ENCODE data around the gene PACS2.

The PACS2 gene

DNA sequence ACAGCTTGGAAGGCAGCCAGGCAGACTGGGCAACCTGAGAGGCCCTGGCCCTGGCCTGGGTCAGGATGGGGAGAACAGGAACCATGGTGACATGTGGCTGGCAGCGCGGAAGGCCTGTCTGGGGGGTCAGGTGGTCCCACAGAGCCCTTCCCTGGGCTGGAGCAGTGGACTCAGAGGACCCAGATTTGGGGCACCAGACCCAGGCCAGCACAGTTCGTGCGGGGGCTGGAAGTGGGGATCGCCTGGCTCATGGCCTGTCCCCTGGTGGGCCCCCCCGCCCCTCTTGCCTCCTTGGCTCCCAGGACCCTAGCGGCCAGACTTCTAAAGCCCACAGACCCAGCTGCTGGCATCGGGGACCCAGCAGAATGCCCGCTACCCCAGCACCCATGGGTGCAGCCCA, 126.4 kb downstream of the PACS2 start:
- DNase-seq (ENCODE audit: low spot score) = no peak
- no peak for TF ChIP-seq CTCF (IDR thresholded peaks at IDR 0.05; ENCODE audit: extremely low read depth, missing control alignments)

- no peak for TF ChIP-seq CTCF (IDR thresholded peaks at IDR 0.05; ENCODE audit: extremely low read depth, missing control alignments)
- DNase-seq (ENCODE audit: low spot score) = no peak
These were observed 127.6 kb downstream of the PACS2 start for GRCh38 chr14:105442125-105442524.

GRCh38 chr14:105442834-105443233, 128.3 kb downstream of the PACS2 start:
- no peak for DNase-seq (ENCODE audit: low spot score)
- TF ChIP-seq CTCF (IDR thresholded peaks at IDR 0.05; ENCODE audit: extremely low read depth, missing control alignments) = no peak

DNA sequence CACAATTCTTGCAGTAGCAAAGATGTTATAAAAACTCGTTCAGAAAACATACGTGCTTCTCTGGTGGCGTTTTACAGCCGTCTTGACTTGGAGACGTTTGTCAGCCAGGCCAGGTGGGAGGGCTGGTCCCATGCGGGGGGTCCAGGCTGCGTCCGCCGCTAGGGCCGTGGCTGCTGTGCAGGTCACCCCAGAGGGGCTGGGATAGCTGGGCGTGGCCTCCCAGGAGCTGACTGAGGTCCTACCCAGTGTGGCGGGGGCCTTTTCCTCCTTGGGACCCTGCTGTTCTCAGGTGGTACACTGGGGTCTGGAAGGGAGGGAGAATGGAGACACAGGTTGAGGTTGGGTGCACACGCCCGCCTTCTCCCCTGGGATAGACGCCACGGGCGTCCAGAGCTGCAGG, 130.3 kb downstream of the PACS2 start:
- TF ChIP-seq CTCF (IDR thresholded peaks at IDR 0.05; ENCODE audit: extremely low read depth, missing control alignments) = no peak
- DNase-seq (ENCODE audit: low spot score) = no peak

- no peak for TF ChIP-seq CTCF (IDR thresholded peaks at IDR 0.05; ENCODE audit: extremely low read depth, missing control alignments)
- no peak for DNase-seq (ENCODE audit: low spot score)
These were observed 130.7 kb downstream of the PACS2 start for GRCh38 chr14:105445290-105445689.

DNA sequence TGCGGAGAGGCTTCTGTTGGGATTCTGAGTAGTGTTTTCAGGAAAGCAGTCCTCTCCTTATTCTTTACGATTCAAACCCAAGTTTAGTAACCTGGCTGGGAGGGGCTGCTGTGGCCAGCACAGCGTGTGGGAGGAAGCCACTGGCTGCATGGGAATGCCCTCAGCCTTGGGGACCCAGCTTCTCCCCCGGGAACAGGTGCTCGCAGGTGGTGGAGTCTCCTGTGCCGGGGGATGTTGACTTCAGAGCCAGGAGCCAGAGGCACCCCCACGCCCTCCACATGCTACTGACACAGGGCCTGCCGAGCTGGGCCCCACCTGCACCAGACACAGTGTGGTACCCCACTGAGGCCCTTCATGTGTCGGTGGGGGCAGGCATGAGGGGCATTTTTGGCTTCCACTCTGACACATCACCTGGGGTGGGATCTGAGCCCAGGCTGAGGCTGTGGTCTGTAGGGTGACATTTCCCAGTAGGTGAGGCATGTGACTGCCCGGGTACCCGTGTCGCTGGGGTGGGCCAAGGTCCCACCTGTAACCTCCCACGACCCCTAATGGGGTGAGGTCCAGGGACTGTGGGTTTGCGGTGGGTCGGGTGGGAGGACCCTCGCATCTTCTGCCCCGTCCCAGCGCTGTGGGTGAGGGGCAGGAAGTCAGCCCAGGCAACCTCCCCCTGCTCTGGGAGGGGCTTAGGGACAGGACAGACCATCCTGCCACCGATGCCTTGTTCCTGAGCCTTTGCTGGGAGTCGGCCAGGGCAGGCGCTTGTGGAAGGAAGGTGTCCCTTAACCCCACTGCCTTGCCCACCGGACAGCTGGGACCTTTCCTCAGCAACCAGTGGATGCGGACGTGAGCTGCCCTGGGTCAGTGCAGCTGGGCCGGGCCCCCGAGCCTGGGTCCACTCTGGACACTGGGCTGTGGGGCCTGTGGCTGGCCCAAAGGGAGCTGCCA, 131.6 kb downstream of the PACS2 start:
- no peak for TF ChIP-seq CTCF (IDR thresholded peaks at IDR 0.05; ENCODE audit: extremely low read depth, missing control alignments)
- DNase-seq (ENCODE audit: low spot score) = no peak

GRCh38 chr14:105446971-105447370, 132.4 kb downstream of the PACS2 start:
- no peak for TF ChIP-seq CTCF (IDR thresholded peaks at IDR 0.05; ENCODE audit: extremely low read depth, missing control alignments)

More at GRCh38 chr14:105446971-105447370, 132.4 kb downstream of the PACS2 start:
- DNase-seq (ENCODE audit: low spot score) = no peak
